Activated T-cell treated with anti-CD3 and anti-CD28 coated beads, Interleukin-2, amount 50 U/mL, for 4 hours (primary cell): ENCODE measurements around the gene FOSB. TPM values are rescaled to one million over a fixed set of nuclear protein-coding genes. Genes with fewer than 3 reads are reported as not detected.

ENCODE experiments used
- ATAC-seq, 2 donors: fragments of 200-7000 bp; cut with Tn5 transposase; one replicate each; pipeline ENCODE4 v1.10.0; 2021
- DNase-seq: peaks from one replicate; pipeline ENCODE4 v3.0.0-alpha.2; 2020
- H3K27me3 Mint-ChIP-seq: one replicate; pipeline ENCODE4 v1.8.0; 2021; ENCODE audit warnings: low read depth, mixed read lengths
- H3K36me3 Mint-ChIP-seq: one replicate; pipeline ENCODE4 v1.8.0; 2022; ENCODE audit warnings: mixed read lengths; ENCODE audit not compliant: insufficient read depth
- H3K4me1 Mint-ChIP-seq: one replicate; pipeline ENCODE4 v1.8.0; 2021; ENCODE audit warnings: low read depth, mixed read lengths
- H3K4me3 Mint-ChIP-seq: one replicate; pipeline ENCODE4 v1.8.0; 2021; ENCODE audit warnings: mild to moderate bottlenecking, moderate library complexity, mixed read lengths
- H3K9me3 Mint-ChIP-seq: one replicate; pipeline ENCODE4 v1.8.0; 2021; ENCODE audit warnings: mixed read lengths
- total RNA-seq, 3 donors: library from RNA; stranded (reverse); gene quantifications; one replicate each; pipeline ENCODE4 v1.2.1, GENCODE V29; 2021

The FOSB gene
- total RNA-seq, 3 donors from 2014 or later = 10.5 to 13.4 (median 13.2) TPM

GRCh38 chr19:45476304-45476703 is 8.5 kb downstream of the FOSB start:
- peaks cover 36% of the 10 kb centered on the region for H3K4me1 Mint-ChIP-seq
- ATAC-seq (no peak), DNase-seq (no peak)
- no peaks in the 10 kb centered on the region for H3K27me3 Mint-ChIP-seq
- peak overlapping the region; percentile 37 for H3K4me3 Mint-ChIP-seq
- H3K36me3 Mint-ChIP-seq = peaks cover 16% of the 10 kb centered on the region
- no peaks in the 10 kb centered on the region for H3K9me3 Mint-ChIP-seq

DNA sequence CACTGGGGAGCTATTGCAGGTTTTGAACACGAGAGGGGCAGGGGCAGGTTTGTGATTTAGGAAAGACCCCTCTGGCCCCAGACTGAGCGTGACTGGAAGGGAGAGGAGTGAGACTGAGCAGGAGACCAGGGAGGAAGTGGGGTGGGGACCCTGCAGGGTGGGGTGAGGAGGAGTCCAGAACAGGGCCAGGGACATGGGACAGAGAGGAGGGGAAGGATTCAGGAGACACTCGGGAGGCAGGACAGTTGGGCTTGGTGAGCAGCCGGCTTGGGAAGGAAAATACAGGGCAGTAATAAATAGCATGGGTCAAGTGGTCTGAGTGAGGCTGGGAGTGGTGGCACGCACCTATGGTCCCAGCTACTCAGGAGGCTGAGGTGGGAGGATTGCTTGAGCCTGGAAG is 9.4 kb downstream of the FOSB start:
- Mint-ChIP-seq H3K36me3 (peaks cover 7% of the 10 kb centered on the region), H3K27me3 (no peaks in the 10 kb centered on the region), H3K9me3 (no peaks in the 10 kb centered on the region), H3K4me3 (no peak overlapping the region), H3K4me1 (peaks cover 34% of the 10 kb centered on the region)
- DNase-seq (no peak), ATAC-seq (no peak)

DNA sequence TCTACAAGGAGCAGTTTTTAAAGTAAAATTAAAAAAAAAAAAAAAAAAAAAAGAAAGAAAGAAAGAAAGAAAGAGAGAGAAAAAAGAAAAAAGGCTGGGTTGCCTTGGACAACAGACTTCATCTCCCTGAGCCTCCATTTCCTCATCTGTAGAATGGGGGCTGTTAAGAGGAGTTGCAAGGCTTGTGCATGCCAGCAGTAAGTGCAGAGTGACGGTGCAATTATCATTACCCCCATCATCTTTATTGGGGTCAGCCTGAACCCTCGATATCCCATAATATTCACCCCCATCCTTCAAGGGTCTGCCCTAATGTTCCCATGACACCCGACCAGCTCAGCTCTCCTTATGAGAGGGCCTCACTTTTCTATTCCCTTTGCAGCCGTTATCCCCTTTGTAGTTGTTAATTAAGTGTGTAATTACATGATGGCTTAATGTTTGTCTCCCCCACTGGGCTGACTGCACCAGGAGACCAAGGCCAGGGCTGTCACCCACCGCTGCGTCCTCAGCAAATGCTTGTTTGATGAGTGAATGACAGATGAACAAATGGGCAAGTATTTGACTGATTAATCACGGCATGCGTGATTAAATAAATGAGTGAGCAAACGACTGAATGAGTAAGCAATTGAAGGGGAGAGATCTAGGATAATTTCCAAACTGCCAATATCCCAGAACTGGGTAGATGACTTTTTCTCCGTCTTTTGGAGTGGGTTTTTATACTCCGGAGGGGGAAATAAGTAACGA is 10.1 kb downstream of the FOSB start:
- peaks cover 3% of the 10 kb centered on the region for H3K36me3 Mint-ChIP-seq
- peaks cover 34% of the 10 kb centered on the region for H3K4me1 Mint-ChIP-seq
- no peaks in the 10 kb centered on the region for H3K9me3 Mint-ChIP-seq
- DNase-seq = no peak
- ATAC-seq = peak; percentile 33 to 46
- H3K4me3 Mint-ChIP-seq = peak overlapping the region; percentile 75
- H3K27me3 Mint-ChIP-seq = no peaks in the 10 kb centered on the region

GRCh38 chr19:45478454-45479238 is 10.8 kb downstream of the FOSB start:
- peaks cover 34% of the 10 kb centered on the region for H3K4me1 Mint-ChIP-seq
- H3K27me3 Mint-ChIP-seq = no peaks in the 10 kb centered on the region
- H3K4me3 Mint-ChIP-seq = peak overlapping the region; percentile 75
- DNase-seq (peak; percentile 90), ATAC-seq (peak; percentile 76 to 80)
- peaks cover 2% of the 10 kb centered on the region for H3K36me3 Mint-ChIP-seq
- H3K9me3 Mint-ChIP-seq = no peaks in the 10 kb centered on the region

- no peak for ATAC-seq
- Mint-ChIP-seq H3K36me3 (no peaks in the 10 kb centered on the region), H3K4me1 (peaks cover 19% of the 10 kb centered on the region), H3K27me3 (peaks cover 2% of the 10 kb centered on the region), H3K4me3 (no peak overlapping the region), H3K9me3 (no peaks in the 10 kb centered on the region)
- DNase-seq = no peak
Measured at GRCh38 chr19:45483033-45483432, 15.2 kb downstream of the FOSB start.

DNA sequence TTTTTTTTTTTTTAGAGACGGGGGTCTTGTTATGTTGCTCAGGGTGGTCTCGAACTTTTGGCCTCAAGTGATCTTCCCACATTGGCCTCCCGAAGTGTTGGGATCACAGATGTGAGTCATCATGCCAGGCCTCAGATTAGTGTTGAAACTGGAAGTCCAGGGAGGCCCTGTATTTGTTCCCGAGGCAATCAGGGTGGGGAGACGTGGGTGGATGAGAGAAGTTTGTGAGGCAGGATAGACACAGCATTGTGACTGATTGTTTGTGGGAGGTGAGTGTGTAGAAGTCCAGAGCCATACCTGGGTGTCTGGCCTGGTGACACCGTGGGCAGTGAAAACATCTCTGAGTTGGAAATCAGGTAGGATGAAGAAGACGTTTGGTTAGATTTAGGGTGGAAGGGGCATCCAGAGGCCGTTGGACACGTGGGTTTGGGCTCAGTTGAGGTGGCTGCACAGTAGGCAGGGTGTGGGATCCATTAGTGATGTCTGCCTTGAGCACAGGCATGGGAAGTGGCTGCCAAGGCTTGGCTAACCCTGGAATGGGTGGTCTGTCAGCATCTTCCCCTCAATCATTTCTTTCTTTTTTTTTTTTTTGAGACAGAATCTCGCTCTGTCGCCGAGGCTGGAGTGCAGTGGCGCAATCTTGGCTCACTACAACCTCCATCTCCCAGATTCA is 16.6 kb downstream of the FOSB start:
- Mint-ChIP-seq H3K9me3 (no peaks in the 10 kb centered on the region), H3K4me3 (no peak overlapping the region), H3K36me3 (no peaks in the 10 kb centered on the region), H3K27me3 (peaks cover 2% of the 10 kb centered on the region), H3K4me1 (peaks cover 8% of the 10 kb centered on the region)
- DNase-seq (no peak), ATAC-seq (no peak)

DNA sequence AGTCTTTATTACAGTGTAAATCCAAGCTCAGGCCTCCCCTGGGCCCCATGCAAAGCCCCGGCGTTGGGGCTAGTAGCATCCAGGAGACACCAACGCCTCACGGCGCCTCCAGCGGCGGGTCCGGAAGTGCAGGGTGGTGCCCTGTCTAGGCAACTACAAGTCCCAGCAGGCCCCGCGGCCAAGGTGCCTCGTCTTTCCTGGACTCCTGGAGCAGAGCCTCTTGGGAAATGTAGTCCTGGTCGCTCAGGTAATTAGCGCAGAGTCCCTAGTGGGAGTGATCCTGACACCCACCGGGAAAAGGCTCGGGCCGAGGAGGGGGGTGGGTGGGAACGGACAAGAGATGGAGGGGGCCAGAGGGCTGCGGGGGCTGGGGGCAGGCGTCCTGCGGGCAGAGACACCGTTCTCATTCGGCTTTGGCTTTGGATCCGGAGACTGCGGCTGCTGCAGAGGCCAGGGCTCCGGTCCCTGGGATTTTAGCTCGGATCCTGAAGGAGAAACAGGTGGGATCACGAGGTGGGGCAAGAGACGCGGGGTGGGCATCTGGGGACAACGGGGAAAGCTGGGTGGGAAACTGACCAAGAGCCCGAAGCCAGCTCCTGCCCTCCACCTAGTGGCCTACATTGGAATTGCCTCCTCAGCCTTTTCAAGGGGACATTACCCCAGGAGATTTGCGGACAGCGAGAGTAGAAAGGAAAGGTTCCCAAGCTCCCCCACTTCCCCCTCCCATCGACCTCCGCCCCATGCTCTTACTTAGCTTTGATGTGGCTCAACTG is 17.7 kb downstream of the FOSB start:
- peak; percentile 100 for ATAC-seq
- peaks cover 5% of the 10 kb centered on the region for H3K4me1 Mint-ChIP-seq
- DNase-seq = peak; percentile 97
- peak overlapping the region; percentile 89 for H3K4me3 Mint-ChIP-seq
- no peaks in the 10 kb centered on the region for H3K36me3 Mint-ChIP-seq
- no peaks in the 10 kb centered on the region for H3K9me3 Mint-ChIP-seq
- peaks cover 2% of the 10 kb centered on the region for H3K27me3 Mint-ChIP-seq

DNA sequence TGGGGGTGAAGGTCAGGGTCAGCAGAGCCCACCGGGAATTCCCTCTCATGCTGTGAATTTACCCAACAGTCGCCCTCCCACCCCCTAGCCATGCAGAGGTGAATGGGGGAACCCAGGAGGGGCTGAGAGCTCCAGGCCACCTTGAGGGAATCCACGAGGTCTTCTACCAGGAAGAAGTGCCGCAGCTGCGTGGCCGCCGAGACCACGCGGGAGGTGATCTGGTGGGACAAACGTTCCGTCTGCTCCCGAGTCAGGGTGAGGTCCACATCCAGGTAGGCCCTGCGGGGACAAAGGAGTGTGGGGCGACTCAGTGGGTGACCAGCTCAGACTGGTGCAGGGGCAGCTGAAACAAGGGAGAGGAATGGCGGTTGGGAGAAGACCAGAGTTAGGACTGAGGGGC is 20.9 kb downstream of the FOSB start:
- DNase-seq = no peak
- no peak for ATAC-seq
- no peak overlapping the region for H3K4me3 Mint-ChIP-seq
- peaks cover 12% of the 10 kb centered on the region for H3K27me3 Mint-ChIP-seq
- no peaks in the 10 kb centered on the region for H3K36me3 Mint-ChIP-seq
- H3K9me3 Mint-ChIP-seq = no peaks in the 10 kb centered on the region
- H3K4me1 Mint-ChIP-seq = peaks cover 12% of the 10 kb centered on the region

GRCh38 chr19:45489216-45489855 is 21.5 kb downstream of the FOSB start:
- ATAC-seq (no peak), DNase-seq (no peak)
- Mint-ChIP-seq H3K36me3 (no peaks in the 10 kb centered on the region), H3K9me3 (no peaks in the 10 kb centered on the region), H3K27me3 (peaks cover 16% of the 10 kb centered on the region), H3K4me1 (peaks cover 13% of the 10 kb centered on the region), H3K4me3 (no peak overlapping the region)

DNA sequence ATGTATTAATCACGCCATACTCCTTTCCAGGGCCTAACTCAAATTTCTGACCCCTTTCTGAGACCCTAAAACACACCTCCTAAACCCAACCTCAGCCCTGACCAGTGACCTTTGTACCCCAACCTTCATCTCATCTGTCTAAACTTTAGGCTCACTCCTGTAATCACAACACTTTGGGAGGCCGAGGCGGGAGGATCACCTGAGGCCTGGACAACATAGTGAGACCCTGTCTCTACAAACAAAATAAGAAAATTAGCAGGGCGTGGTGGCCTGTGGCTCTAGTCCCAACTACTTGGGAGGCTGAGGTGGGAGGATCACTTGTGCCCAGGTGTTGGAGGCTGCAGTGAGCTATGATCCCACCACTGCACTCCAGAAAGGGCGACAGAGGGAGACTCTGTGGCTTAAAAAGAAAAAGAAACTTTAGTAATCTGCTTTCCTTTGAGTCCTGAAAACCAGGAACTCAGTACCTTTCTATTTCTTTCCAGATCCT is 24.4 kb downstream of the FOSB start:
- H3K36me3 Mint-ChIP-seq = no peaks in the 10 kb centered on the region
- H3K4me3 Mint-ChIP-seq = no peak overlapping the region
- DNase-seq (no peak), ATAC-seq (no peak)
- peaks cover 23% of the 10 kb centered on the region for H3K27me3 Mint-ChIP-seq
- no peaks in the 10 kb centered on the region for H3K9me3 Mint-ChIP-seq
- peaks cover 21% of the 10 kb centered on the region for H3K4me1 Mint-ChIP-seq

- H3K9me3 Mint-ChIP-seq = no peaks in the 10 kb centered on the region
- no peaks in the 10 kb centered on the region for H3K36me3 Mint-ChIP-seq
- H3K4me3 Mint-ChIP-seq = no peak overlapping the region
- no peak for DNase-seq
- H3K4me1 Mint-ChIP-seq = peaks cover 27% of the 10 kb centered on the region
- ATAC-seq = no peak
- H3K27me3 Mint-ChIP-seq = peaks cover 23% of the 10 kb centered on the region
Measured at GRCh38 chr19:45492627-45493470, 25.1 kb downstream of the FOSB start.

DNA sequence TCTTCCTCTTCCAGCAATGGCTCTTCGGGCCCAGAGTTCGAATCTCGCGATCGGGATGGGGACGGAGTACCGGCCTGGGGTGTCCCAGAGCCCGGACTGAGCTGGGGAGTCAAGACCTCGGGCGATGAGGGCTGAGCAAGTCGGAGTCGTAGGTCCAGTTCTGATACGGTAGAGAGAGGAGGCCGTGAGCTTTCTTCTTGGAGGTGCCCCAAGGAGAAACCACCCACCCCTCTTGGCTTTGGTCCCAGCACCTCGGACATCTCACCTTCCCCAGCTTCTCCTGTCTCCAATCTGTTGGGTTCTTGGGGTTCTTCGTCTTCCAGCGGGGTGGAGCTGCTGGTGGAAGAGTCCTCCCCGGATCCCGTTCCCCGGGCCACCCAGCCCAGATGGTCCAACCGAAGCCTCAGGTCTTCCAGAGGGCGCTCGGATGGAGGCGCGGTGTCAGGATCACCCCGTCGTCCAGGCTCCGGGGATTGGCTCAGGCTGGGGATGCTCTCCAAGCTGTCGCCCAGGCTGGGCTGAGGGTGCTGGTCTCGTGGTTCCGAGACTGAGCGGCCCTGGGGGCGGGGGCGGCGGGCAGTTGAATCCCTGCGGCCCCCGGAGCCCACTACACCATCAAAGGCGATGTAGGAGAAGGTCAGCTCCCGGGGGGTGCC is 26.6 kb downstream of the FOSB start:
- H3K9me3 Mint-ChIP-seq = no peaks in the 10 kb centered on the region
- ATAC-seq (no peak), DNase-seq (no peak)
- H3K4me1 Mint-ChIP-seq = peaks cover 35% of the 10 kb centered on the region
- no peaks in the 10 kb centered on the region for H3K36me3 Mint-ChIP-seq
- H3K27me3 Mint-ChIP-seq = peaks cover 23% of the 10 kb centered on the region
- no peak overlapping the region for H3K4me3 Mint-ChIP-seq
